Thymus (tissue), 11 donors: ENCODE results near the gene MCL1. TPM values are rescaled to one million over a fixed set of nuclear protein-coding genes. Genes with fewer than 3 reads are reported as not detected.
"Not testable (repeated sequence)": the region's sequence is repeated elsewhere in the genome, so short reads cannot be mapped to it uniquely, and the experiment has no call there.

Source experiments
- DNase-seq, 9 donors: peaks; one replicate each; pipeline ENCODE4 v3.0.0-alpha.2; 2013; ENCODE audit warnings: low spot score in 9 of 9, low read depth in 6 of 9, missing footprints in 1 of 9
- H3K27ac ChIP-seq, 2 donors: one replicate each; pipeline ENCODE4 v1.5.1; 2013; ENCODE audit warnings: control low read depth in 1 of 2, low read depth in 1 of 2, low read length in 1 of 2, mild to moderate bottlenecking in 1 of 2, moderate library complexity in 1 of 2
- H3K27me3 ChIP-seq, 2 donors: one replicate each; pipeline ENCODE4 v1.5.1; 2013; ENCODE audit warnings: low read length in 1 of 2; ENCODE audit not compliant: control insufficient read depth in 2 of 2, insufficient read depth in 1 of 2
- H3K36me3 ChIP-seq, 2 donors: one replicate each; pipeline ENCODE4 v1.5.1; 2013; ENCODE audit warnings: low read length in 1 of 2, mild to moderate bottlenecking in 1 of 2, moderate library complexity in 1 of 2; ENCODE audit not compliant: control insufficient read depth in 2 of 2, insufficient read depth in 2 of 2
- H3K4me1 ChIP-seq, 2 donors: one replicate each; pipeline ENCODE4 v1.5.1; 2013; ENCODE audit warnings: low read length in 2 of 2; ENCODE audit not compliant: control insufficient read depth in 2 of 2, insufficient read depth in 2 of 2
- H3K4me3 ChIP-seq, 2 donors: one replicate each; pipeline ENCODE4 v1.5.1; 2013; ENCODE audit warnings: low read length in 2 of 2, control low read depth in 1 of 2, mild to moderate bottlenecking in 1 of 2
- H3K9me3 ChIP-seq, 2 donors: one replicate each; pipeline ENCODE4 v1.5.1; 2013; ENCODE audit warnings: low read length in 1 of 2, mild to moderate bottlenecking in 1 of 2; ENCODE audit not compliant: control insufficient read depth in 2 of 2, insufficient read depth in 1 of 2
- WGBS: extraction: QIAGEN DNeasy Blood & Tissue Kit; methylation state at CpG from one replicate; pipeline ENCODE4 v1.1.7; 2013; 5-methylcytosine and 5-hydroxymethylcytosine counted together
- polyA plus RNA-seq: library from polyadenylated mRNA; stranded (reverse); fragments of 200-250 nt; gene quantifications from one replicate; pipeline ENCODE4 v1.2.3, GENCODE V29; 2013
- total RNA-seq: library from RNA; stranded (reverse); fragments of 120-200 nt; gene quantifications from one replicate; pipeline ENCODE4 v1.2.4, GENCODE V29; 2013
- donor health status: healthy.

MCL1 gene
- total and polyA plus RNA-seq, 2 donors: 129 to 200 TPM

- H3K36me3 ChIP-seq: peaks cover 13 to 15% of the 10 kb centered on the region in 2 donors
- no peaks in the 10 kb centered on the region for H3K27me3 ChIP-seq
- peaks cover 48 to 86% of the 10 kb centered on the region in 2 donors for H3K4me1 ChIP-seq
- WGBS: under 1% methylated on average over 3 of the region's 3 CpGs
- H3K4me3 ChIP-seq: peak overlapping the region; percentile 21 to 40
- peak in 7 of 9 donors; percentile 60 to 90 (median 72) for DNase-seq
- H3K9me3 ChIP-seq: peaks cover 0 to 3% of the 10 kb centered on the region in 2 donors
- peak overlapping the region; percentile 95 to 99 for H3K27ac ChIP-seq
Observed at GRCh38 chr1:150567341-150567716, 12.1 kb downstream of the MCL1 start.

- Histone ChIP-seq H3K4me3 (peak overlapping the region; percentile 21 to 40), H3K9me3 (peaks cover 0 to 3% of the 10 kb centered on the region in 2 donors), H3K27ac (peak overlapping the region; percentile 95 to 99), H3K4me1 (peaks cover 49 to 91% of the 10 kb centered on the region in 2 donors), H3K27me3 (no peaks in the 10 kb centered on the region), H3K36me3 (peaks cover 7 to 10% of the 10 kb centered on the region in 2 donors)
- 87% methylated on average over 12 of the region's 12 CpGs for WGBS
- no peak for DNase-seq
Observed at GRCh38 chr1:150566589-150567340, 12.6 kb downstream of the MCL1 start.

DNA sequence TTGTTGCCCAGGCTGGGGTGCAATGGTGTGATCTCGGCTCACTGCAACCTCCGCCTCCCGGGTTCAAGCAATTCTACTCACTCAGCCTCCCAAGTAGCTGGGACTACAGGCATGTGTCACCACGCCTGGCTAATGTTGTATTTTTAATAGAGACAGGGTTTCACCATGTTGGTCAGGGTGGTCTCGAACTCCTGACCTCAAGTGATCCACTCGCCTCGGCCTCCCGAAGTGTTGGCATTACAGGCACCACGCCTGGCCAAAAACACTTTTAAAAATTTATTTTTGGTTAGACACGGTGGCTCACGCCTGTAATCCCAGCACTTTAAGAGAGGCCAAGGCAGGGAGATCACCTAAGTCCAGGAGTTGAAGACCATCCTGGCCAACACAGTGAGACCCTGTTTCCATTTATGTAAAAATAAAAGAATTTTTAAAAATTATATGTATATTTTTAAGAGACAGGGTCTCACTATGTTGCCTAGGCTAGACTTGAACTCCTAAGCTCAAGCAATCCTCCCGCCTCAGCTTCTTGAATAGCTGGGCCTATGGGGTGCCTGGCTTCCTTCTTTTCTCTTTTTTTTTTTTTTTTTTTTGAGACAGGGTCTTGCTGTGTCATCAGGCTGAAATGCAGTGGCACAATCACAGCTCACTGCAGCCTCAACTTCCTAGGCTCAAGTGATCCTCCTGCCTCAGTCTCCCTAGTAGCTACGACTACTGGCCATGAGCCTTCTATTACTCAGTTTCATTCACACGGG is 14.0 kb downstream of the MCL1 start:
- DNase-seq, H3K27me3 ChIP-seq, H3K4me3 ChIP-seq, H3K36me3 ChIP-seq, H3K9me3 ChIP-seq: not testable (repeated sequence)
- 98% methylated on average over 14 of the region's 14 CpGs for WGBS
- Histone ChIP-seq H3K4me1 (peaks cover 46 to 97% of the 10 kb centered on the region in 2 donors), H3K27ac (peak overlapping the region; percentile 29 to 58)

- Histone ChIP-seq H3K4me3 (no peak overlapping the region), H3K27me3 (no peaks in the 10 kb centered on the region), H3K36me3 (no peaks in the 10 kb centered on the region), H3K4me1 (peaks cover 49 to 98% of the 10 kb centered on the region in 2 donors), H3K27ac (peak overlapping the region; percentile 97 to 99), H3K9me3 (peaks cover 0 to 7% of the 10 kb centered on the region in 2 donors)
- DNase-seq: peak in 1 of 9 donors; percentile 50
- 89% methylated on average over 5 of the region's 5 CpGs for WGBS
Observed at GRCh38 chr1:150564051-150564991, 15.1 kb downstream of the MCL1 start.

GRCh38 chr1:150563340-150564038 is 15.9 kb downstream of the MCL1 start:
- Histone ChIP-seq H3K4me1 (peaks cover 44 to 95% of the 10 kb centered on the region in 2 donors), H3K27ac (peak overlapping the region; percentile 97 to 99), H3K36me3 (no peaks in the 10 kb centered on the region), H3K4me3 (peak overlapping the region; percentile 10 to 55), H3K27me3 (no peaks in the 10 kb centered on the region), H3K9me3 (peaks cover 0 to 7% of the 10 kb centered on the region in 2 donors)
- WGBS: 28% methylated on average over 4 of the region's 4 CpGs
- peak in 5 of 9 donors; percentile 53 to 87 (median 67) for DNase-seq

DNA sequence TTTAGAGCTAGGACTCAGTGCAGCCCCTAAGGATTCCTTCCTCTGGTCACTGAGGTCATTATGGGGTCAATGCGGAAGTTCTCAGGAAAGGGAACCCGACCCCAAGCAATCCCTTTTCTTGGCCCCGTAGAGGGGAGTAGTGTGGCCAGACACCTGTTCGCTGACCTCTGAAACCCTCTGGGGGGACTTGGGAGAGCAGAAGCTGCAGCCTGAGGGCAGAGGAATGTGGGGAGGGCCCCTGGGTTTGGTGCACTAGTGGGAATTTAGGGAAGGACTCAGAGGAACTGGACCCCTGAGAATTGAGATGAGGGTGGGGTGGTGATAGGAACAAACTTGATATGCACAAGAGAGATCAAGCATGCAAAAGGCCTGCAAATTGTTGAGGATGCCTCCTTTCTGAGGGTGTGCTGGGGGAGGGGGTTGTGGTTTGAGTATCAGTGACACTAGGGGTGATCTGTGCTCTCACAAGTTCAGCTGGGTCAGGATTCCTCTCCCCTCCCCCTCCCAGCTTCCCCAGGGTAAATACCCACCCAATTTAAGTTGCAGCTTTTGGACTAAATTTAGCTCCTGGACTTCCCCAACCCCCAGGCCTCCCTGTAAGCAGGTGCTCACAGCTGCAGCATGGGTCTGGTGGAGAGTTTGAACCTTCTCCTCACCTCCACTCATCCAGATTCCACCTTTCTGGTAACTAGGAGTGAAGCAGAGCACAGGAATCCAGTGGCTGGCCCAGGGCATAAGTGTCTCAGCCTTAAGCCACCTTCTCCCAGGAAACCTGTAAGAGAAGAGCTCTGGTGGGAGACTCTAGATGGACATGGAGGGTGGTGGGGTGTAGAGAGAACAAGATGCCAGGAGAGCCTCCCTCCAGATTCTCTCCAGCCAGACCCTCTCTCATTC is 16.7 kb downstream of the MCL1 start:
- Histone ChIP-seq H3K4me1 (peaks cover 36 to 87% of the 10 kb centered on the region in 2 donors), H3K36me3 (no peaks in the 10 kb centered on the region), H3K4me3 (peak overlapping the region; percentile 55 to 61), H3K27ac (peak overlapping the region; percentile 97 to 99), H3K9me3 (peaks cover 0 to 7% of the 10 kb centered on the region in 2 donors), H3K27me3 (no peaks in the 10 kb centered on the region)
- DNase-seq: peak in 8 of 9 donors; percentile 55 to 89 (median 77)
- WGBS: 12% methylated on average over 4 of the region's 4 CpGs

DNA sequence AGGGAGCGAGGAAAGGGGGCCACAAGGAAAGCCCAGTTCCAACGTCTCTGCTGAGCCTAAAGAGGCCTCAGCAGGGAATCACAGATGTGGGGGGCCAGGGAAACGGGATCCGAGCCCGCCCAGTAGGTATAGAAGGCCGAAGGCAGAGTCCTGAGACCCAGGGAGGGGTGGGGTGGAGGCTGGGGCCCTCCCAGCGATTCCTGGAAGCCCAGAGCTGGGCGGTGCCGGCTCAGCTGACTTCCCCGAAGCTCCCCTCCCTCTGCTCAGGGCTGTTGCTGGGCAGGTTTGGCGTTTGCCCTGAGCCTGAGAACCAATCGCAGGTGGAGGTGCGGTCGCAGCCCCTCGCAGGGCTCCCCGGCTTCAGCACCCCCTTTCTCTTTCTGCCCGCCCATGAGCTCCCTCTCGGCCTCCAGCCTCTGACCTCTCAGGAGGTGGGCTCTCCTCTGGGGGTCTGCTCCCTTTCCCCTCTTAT is 17.4 kb downstream of the MCL1 start:
- under 1% methylated on average over 18 of the region's 18 CpGs for WGBS
- Histone ChIP-seq H3K4me3 (peak overlapping the region; percentile 55 to 61), H3K4me1 (peaks cover 32 to 80% of the 10 kb centered on the region in 2 donors), H3K36me3 (no peaks in the 10 kb centered on the region), H3K9me3 (peaks cover 0 to 7% of the 10 kb centered on the region in 2 donors), H3K27ac (peak overlapping the region; percentile 97 to 99), H3K27me3 (no peaks in the 10 kb centered on the region)
- peak in 8 of 9 donors; percentile 65 to 92 (median 76) for DNase-seq
